Retinal pigment epithelial cell (primary cell): ENCODE results near the gene COL1A2.
A peak's percentile ranks its signal among the peaks of the same experiment; 100 is the strongest.

Experiments used
- DNase-seq: peaks from one replicate; pipeline ENCODE4 v3.0.0-alpha.2; 2010; ENCODE audit warnings: low read depth
- H3K4me3 ChIP-seq: 2 replicates; pipeline ENCODE4 v1.5.1; 2011; ENCODE audit warnings: mild to moderate bottlenecking, low read length, control low read depth, moderate library complexity
- CTCF ChIP-seq: conservative IDR thresholded peaks from 2 replicates; pipeline ENCODE4 v1.5.1; 2011; ENCODE audit warnings: low read depth, low read length, control low read depth, inconsistent platforms

The COL1A2 gene

GRCh38 chr7:94389381-94389780 lies 5.3 kb upstream of the COL1A2 start:
- DNase-seq = no peak
- TF ChIP-seq CTCF = no peak
- H3K4me3 ChIP-seq = no peak overlapping the region

DNA sequence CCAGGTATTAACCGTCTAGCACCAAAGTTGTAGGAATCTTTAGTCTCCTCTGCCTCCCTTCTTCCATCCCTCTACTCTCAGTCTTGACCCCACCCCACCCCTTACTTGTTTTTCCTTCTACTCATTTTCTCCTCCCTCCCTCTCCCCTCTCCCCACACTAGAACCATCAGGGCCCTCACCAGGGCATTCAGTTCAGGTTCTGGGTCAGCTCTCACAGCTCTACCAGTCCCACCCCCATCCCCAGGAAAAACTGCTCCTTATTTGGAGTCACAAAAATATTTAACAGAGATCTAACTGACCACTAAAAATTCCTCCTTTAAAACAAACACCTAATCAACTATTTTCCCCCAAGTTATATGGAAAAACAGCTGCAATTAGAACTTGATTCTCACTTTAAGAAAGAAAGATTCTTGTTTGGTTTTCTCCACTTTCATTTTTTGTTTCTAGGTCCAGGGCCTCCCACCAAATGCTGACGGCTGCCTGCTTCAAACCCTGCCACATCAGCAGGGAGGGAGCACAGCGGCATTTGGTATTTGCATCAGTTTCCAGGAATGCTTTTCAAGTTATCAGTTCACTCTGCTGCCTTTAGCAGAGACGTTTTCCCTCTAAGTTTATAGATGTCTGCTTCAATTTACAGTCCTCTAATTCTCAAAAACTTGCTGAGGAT lies 2.8 kb upstream of the COL1A2 start:
- no peak for TF ChIP-seq CTCF
- DNase-seq = no peak
- H3K4me3 ChIP-seq = no peak overlapping the region

- no peak for TF ChIP-seq CTCF
- no peak overlapping the region for H3K4me3 ChIP-seq
- no peak for DNase-seq
Observed at GRCh38 chr7:94392393-94392786, 2.3 kb upstream of the COL1A2 start.

DNA sequence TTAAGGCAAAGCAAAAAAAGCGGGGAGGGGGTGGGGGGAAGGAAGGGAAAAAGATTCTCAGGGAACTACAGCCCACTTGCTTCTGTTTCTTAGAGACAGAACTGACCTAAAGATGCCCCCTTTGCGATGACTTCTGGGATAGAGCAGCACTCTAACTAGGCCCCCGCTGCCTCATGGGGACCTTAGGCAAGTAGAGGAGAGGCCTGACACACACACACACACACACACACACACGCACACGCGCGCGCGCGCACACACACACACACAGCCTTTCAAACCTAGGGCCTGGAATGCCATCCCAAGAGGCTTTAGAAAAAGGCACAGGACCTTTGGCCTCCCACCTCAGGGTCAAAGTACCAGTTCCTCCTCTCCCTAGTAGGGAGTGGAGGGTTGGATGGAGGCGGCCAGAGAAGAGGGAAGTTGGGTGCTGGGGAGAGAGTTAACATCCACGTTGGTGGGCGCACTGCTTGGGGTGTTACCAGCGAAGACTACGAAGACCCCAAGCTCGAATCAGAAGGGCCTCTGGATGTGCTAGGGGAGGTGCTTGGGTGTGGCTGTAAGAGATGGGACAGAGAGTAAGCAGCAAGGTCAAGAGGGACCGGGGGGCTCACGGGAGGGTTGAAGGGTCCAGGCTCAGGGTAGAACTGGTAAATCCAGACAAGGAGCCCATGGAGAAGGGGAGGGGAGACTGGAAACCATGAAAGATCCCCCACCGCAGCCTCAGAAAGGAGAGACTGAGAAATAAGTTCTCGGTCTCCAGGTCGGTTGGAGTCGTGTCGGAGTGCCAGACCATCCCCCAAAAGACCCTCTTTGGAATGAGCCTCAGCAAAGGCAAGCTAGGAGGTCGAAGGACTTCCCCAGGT lies 1.2 kb upstream of the COL1A2 start:
- no peak for DNase-seq

GRCh38 chr7:94394109-94394436 lies 622 bp upstream of the COL1A2 start:
- DNase-seq = no peak
- peak overlapping the region; percentile 39 for H3K4me3 ChIP-seq
- no peak for TF ChIP-seq CTCF

More for the DNA sequence above, 1.2 kb upstream of the COL1A2 start:
- no peak for TF ChIP-seq CTCF
- no peak overlapping the region for H3K4me3 ChIP-seq

DNA sequence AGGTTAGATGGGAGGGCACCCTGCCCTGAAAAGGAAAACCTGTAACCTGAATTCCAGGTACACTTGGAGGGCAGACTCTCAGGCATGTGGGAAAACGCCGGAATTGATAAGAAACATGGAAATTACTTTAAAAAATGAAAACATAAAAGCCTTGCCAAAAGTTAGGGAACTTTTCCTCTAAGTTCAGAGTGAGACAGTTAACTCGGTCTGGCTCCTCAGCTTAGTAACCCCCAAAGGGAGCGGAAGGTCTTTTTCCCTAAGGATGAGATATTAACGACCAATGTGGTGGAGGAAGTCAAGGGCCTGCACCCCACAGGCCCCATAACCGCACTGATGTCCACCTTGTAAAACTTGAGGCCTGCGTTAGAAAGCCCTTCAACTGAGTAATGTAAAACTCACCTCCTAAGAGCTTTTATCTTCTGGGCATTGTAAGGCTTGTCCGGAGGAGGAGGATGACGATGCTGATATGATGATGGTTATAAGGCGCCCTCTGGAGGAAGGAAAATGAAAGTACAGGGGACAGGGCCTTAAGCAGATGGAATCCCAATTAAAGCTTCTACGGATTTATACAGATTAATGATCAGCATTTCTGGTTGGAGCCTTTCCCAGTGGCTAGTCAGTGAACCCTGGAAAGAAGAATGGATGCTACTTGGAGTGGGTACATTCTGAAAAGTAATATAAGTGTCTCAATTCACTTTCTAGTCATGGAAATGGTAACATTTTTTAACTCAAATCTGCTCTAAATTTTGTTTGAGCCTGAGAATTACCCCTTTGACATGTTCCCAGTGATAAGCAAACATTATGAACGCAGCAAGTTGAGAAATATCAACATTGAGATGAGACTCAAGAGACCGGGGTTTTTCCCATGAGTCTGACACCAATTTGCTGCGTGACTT lies 694 bp downstream of the COL1A2 start:
- peak; percentile 68 for DNase-seq
- TF ChIP-seq CTCF = peak; percentile 77
- H3K4me3 ChIP-seq = peak overlapping the region; percentile 39
